ENCODE results near the gene ZDHHC17. TPM values are rescaled to one million over a fixed set of nuclear protein-coding genes. Genes with fewer than 3 reads are reported as not detected.

ZDHHC17 gene
- total RNA-seq, 4 donors from 2014 or later, result 38.6 to 60.7 (median 56.3) TPM

GRCh38 chr12:76901628-76902380 lies 137.9 kb downstream of the ZDHHC17 start:
- no peak for TF ChIP-seq CTCF (IDR thresholded peaks at IDR 0.05; ENCODE audit: low read depth)

Other genes with a start within 250 kb of the ZDHHC17 start
- gene OSBPL8, start 204.3 kb upstream of the ZDHHC17 start, total RNA-seq, result 100 to 1,000 TPM in 2 of 4 donors, 10 to 100 TPM in 2; 83.6 to 131 (median 97.4) TPM
- gene CSRP2, start 114.9 kb downstream of the ZDHHC17 start, total RNA-seq, result 10 to 100 TPM; 14.8 to 95.6 (median 24.7) TPM